GM12878 (cell line): ENCODE measurements around the gene TRDMT1.

Source experiments
- ATF3 ChIP-seq: IDR thresholded peaks from 2 replicates; pipeline ENCODE4 v1.6.1; 2011; ENCODE audit warnings: low read depth, mild to moderate bottlenecking, low read length, moderate library complexity, borderline replicate concordance; ENCODE audit errors: extremely low read depth
- CBFB ChIP-seq: IDR thresholded peaks from 2 replicates; pipeline ENCODE4 v1.6.1; 2016; ENCODE audit warnings: antibody characterized with exemption, low read depth
- CTCF ChIP-seq, 3 experiments: IDR thresholded peaks in 2 of 3; conservative IDR thresholded peaks in 1 of 3; 2 replicates each; pipeline ENCODE4 v1.5.1; 2011; ENCODE audit warnings: low read depth in 3 of 3, low read length in 3 of 3, mild to moderate bottlenecking in 3 of 3, control low read depth in 2 of 3, moderate library complexity in 2 of 3, inconsistent platforms in 1 of 3, mixed read lengths in 1 of 3; ENCODE audit not compliant: control insufficient read depth in 2 of 3, insufficient read depth in 1 of 3; ENCODE audit errors: extremely low read depth in 1 of 3
- EP300 ChIP-seq, 2 experiments: fragments of 150-350 bp in 1 of 2; IDR thresholded peaks; 2 replicates each; pipeline ENCODE4 v1.6.1; 2011 to 2012; ENCODE audit warnings: low read depth in 2 of 2, low read length in 2 of 2, borderline replicate concordance in 1 of 2, improper control_type of control experiment in 1 of 2, inconsistent platforms in 1 of 2; ENCODE audit not compliant: control insufficient read depth in 1 of 2
- NBN ChIP-seq: fragments of 450-650 bp; IDR thresholded peaks from 2 replicates; pipeline ENCODE4 v1.6.1; 2016
- POU2F2 ChIP-seq: IDR thresholded peaks from 3 replicates; pipeline ENCODE4 v1.6.1; 2011; ENCODE audit warnings: low read depth, mild to moderate bottlenecking, low read length, borderline replicate concordance
- SUZ12 ChIP-seq: fragments of 200-600 bp; sonication (generic); IDR thresholded peaks from one replicate; pipeline ENCODE4 v1.6.1; 2018; ENCODE audit warnings: antibody characterized with exemption, mild to moderate bottlenecking; ENCODE audit not compliant: unreplicated experiment
- USF2 ChIP-seq: IDR thresholded peaks from 2 replicates; pipeline ENCODE4 v1.6.1; 2011; ENCODE audit warnings: low read depth, low read length, improper control_type of control experiment, borderline replicate concordance
- TF ChIP-seq, protein P1 (sequence below): fragments of 450-650 bp; IDR thresholded peaks from 2 replicates; pipeline ENCODE4 v1.6.1; 2018; ENCODE audit warnings: mild to moderate bottlenecking, low read depth, moderate library complexity; ENCODE audit not compliant: partially characterized antibody
- TF ChIP-seq, protein P2 (sequence below): fragments of 450-650 bp; formaldehyde crosslinking; IDR thresholded peaks from 2 replicates; pipeline ENCODE4 v1.5.0; 2022; ENCODE audit warnings: mild to moderate bottlenecking, missing genetic modification characterization
- TF ChIP-seq, protein P3 (sequence below): IDR thresholded peaks from 2 replicates; pipeline ENCODE4 v1.6.1; 2012; ENCODE audit warnings: low read depth, low read length, improper control_type of control experiment
- TF ChIP-seq, protein P4 (sequence below): IDR thresholded peaks from 2 replicates; pipeline ENCODE4 v1.6.1; 2011; ENCODE audit warnings: mild to moderate bottlenecking, low read depth, low read length, moderate library complexity; ENCODE audit not compliant: insufficient replicate concordance

DNA sequence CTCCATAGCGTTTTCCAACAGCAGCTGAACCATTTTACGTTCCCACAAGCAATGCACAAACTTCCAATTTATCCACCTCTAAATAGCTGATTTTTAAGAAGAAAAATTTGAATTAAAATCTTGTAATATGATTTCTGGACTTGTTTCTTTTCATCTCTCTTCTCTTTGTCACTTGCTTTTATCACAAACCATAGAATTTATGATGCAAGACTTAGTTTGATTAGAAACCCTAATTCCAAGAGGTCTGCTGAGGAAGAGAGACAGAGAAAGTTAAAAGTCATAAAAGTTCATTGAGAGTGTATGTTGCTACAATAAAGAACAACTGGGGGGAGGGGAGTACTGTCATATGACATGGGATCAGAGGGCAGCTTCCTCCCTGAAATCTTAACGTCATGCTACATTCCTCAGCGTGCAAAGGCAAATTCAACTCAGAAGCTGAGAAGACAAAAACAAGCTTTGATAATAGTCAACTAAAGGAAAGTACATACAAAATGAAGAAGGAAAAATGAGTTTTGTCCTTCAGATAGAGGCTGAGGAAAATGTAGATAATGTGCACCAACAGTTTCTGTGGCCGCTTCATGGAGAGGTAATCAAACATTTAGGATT is 53.5 kb downstream of the TRDMT1 start:
- no peak for TF ChIP-seq CTCF (IDR thresholded peaks at IDR 0.05 in 2 of 3, conservative IDR thresholded peaks at IDR 0.05 in 1 of 3; ENCODE audit: control insufficient read depth in 2 of 3, extremely low read depth in 1 of 3, insufficient read depth in 1 of 3, low read depth in 3 of 3, low read length in 3 of 3)
- no peak for TF ChIP-seq USF2
- no peak for TF ChIP-seq NBN
- TF ChIP-seq EP300 (IDR thresholded peaks at IDR 0.05; ENCODE audit: borderline replicate concordance in 1 of 2, control insufficient read depth in 1 of 2, low read depth in 2 of 2, low read length in 2 of 2), result no peak
- TF ChIP-seq, protein P1, sequence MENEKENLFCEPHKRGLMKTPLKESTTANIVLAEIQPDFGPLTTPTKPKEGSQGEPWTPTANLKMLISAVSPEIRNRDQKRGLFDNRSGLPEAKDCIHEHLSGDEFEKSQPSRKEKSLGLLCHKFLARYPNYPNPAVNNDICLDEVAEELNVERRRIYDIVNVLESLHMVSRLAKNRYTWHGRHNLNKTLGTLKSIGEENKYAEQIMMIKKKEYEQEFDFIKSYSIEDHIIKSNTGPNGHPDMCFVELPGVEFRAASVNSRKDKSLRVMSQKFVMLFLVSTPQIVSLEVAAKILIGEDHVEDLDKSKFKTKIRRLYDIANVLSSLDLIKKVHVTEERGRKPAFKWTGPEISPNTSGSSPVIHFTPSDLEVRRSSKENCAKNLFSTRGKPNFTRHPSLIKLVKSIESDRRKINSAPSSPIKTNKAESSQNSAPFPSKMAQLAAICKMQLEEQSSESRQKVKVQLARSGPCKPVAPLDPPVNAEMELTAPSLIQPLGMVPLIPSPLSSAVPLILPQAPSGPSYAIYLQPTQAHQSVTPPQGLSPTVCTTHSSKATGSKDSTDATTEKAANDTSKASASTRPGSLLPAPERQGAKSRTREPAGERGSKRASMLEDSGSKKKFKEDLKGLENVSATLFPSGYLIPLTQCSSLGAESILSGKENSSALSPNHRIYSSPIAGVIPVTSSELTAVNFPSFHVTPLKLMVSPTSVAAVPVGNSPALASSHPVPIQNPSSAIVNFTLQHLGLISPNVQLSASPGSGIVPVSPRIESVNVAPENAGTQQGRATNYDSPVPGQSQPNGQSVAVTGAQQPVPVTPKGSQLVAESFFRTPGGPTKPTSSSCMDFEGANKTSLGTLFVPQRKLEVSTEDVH, result no peak
- TF ChIP-seq POU2F2, result no peak
- TF ChIP-seq, protein P2, sequence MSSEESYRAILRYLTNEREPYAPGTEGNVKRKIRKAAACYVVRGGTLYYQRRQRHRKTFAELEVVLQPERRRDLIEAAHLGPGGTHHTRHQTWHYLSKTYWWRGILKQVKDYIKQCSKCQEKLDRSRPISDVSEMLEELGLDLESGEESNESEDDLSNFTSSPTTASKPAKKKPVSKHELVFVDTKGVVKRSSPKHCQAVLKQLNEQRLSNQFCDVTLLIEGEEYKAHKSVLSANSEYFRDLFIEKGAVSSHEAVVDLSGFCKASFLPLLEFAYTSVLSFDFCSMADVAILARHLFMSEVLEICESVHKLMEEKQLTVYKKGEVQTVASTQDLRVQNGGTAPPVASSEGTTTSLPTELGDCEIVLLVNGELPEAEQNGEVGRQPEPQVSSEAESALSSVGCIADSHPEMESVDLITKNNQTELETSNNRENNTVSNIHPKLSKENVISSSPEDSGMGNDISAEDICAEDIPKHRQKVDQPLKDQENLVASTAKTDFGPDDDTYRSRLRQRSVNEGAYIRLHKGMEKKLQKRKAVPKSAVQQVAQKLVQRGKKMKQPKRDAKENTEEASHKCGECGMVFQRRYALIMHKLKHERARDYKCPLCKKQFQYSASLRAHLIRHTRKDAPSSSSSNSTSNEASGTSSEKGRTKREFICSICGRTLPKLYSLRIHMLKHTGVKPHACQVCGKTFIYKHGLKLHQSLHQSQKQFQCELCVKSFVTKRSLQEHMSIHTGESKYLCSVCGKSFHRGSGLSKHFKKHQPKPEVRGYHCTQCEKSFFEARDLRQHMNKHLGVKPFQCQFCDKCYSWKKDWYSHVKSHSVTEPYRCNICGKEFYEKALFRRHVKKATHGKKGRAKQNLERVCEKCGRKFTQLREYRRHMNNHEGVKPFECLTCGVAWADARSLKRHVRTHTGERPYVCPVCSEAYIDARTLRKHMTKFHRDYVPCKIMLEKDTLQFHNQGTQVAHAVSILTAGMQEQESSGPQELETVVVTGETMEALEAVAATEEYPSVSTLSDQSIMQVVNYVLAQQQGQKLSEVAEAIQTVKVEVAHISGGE, result no peak
- no peak for TF ChIP-seq ATF3
- no peak for TF ChIP-seq SUZ12
- no peak for TF ChIP-seq CBFB
- TF ChIP-seq, protein P3, sequence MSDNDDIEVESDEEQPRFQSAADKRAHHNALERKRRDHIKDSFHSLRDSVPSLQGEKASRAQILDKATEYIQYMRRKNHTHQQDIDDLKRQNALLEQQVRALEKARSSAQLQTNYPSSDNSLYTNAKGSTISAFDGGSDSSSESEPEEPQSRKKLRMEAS, result no peak
- TF ChIP-seq, protein P4, sequence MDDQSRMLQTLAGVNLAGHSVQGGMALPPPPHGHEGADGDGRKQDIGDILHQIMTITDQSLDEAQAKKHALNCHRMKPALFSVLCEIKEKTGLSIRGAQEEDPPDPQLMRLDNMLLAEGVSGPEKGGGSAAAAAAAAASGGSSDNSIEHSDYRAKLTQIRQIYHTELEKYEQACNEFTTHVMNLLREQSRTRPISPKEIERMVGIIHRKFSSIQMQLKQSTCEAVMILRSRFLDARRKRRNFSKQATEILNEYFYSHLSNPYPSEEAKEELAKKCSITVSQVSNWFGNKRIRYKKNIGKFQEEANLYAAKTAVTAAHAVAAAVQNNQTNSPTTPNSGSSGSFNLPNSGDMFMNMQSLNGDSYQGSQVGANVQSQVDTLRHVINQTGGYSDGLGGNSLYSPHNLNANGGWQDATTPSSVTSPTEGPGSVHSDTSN, result no peak
